ENCODE results near the gene RPL36A.

RPL36A gene

DNA sequence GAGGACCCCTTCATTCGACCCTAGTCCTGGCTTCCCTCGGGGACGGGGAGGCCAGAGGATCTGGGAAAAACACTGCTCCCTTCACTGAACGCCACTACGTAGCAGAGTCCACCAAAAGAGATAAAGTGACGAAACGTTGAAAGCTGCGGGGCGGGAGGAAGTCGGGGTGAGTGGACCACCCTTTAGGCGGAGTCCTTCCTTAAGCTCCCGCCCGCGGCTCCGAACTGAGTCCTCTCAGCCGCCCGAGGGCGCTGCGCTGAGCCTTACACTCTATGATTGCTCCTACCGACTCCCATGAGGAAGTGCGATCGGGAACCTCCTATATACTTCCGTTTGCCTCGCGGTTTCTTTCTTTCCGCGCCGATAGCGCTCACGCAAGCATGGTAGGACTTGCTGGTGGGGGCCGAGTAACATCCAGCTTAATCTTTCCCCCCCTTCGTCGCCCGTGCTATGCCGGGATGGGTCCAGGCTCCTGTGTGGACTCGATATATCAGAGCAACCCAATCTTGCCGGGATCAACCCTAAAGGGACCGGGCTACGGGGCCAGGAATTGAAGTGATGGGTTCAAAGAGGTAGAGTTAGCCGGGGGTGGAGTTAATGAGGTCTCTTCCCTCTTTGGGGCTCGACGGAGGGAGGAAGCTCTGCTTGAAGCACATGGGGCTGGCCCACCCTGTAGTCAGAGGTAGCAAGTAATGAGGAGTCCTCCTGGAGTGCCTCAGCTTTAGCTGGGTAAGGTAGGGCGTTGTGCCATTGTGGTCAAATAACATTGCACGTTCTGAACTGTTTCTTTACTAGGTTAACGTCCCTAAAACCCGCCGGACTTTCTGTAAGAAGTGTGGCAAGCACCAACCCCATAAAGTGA is at the start of gene RPL36A:
TSS of gene RPL36A (plus strand) at position 348 of the 862 bp plus-strand sequence. CDS start at position 381, 33 bp downstream.
- peak; percentile 61 for DNase-seq

DNA sequence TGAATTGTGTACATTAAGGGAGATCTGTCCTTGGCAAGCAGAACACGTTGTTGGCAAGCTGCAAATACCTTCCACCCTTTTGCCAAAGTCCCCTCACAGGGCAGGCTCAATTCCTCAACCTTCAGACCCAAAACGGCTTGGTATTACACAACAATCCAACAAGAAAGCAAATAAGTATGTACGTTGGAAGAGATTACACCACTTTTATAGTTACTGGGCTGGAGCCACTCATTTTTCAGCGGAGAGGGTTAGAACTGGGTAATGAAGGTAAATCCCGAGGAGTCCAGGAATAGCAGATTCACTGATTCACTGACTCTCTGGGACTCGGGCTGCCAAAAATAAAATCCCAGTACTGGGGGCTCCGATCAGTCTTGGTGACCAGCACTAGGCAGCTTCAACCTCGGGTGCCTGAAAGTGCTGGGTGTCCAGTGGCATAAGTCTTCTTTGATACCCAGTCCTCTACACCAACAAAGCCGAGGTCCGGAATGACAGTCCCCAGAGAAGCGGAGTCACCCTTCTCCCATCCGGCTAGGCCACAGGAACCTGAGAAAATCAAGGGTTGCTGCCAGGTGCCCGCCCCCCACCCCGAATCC is 42.9 kb upstream of the RPL36A start:
- no peak for DNase-seq

DNA sequence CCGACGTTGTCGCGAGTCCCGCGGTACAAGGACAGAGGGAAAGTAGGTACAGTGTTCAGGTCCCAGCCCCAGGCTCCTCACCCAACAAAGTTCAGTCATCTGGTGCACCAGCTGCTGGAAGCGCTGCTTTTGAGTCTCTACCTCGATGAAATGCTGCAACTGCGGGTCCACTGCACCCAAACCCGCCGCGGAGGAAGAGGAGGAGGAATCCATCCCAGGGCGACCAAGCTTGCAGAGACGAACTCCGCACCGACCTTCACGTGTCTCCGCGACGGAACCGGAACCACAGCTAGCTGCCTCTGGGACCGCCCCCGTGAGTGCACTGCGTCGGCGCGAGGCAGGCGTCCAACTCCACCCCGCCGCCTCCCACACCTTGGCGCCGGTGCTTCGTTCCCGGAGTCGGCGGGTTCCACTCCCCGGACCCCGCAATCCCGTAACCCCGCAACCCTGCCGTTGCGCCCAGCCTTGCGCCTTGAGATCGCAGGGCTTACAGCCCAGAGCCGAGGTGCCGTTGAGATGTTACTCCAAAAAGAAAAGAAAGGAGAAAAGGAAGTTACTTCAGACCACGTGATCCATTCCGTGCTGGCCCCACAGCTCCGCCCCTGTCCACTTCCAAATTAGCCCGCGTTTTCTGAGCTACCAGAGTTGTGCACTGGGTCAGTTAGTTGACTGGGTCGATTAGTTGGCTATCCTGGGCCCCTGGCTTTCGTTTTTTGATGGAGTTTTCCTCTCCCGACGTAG is 42.2 kb upstream of the RPL36A start, which contains the start of gene TIMM8A:
TSS of gene TIMM8A (minus strand) at position 291 of the 741 bp plus-strand sequence. CDS start at position 213, 78 bp downstream.
- DNase-seq: peak; percentile 28

DNA sequence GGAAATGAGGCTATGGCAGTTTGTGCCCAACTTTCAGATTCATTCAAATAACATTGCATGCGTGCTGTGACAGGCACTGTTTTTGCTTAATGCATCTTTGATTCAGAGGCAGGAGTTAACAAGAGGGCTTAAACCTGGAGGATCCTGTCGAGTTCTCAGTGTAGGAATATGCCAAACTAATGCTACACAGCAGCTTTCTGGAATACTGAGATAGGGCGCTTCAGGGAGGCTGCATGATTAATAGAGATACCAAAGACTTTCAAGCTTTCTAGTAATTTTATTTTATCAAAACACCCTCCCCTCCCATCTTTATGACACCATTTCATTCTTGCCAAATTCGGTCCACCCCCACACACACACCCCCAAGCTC is 41.6 kb upstream of the RPL36A start:
- DNase-seq: no peak

DNA sequence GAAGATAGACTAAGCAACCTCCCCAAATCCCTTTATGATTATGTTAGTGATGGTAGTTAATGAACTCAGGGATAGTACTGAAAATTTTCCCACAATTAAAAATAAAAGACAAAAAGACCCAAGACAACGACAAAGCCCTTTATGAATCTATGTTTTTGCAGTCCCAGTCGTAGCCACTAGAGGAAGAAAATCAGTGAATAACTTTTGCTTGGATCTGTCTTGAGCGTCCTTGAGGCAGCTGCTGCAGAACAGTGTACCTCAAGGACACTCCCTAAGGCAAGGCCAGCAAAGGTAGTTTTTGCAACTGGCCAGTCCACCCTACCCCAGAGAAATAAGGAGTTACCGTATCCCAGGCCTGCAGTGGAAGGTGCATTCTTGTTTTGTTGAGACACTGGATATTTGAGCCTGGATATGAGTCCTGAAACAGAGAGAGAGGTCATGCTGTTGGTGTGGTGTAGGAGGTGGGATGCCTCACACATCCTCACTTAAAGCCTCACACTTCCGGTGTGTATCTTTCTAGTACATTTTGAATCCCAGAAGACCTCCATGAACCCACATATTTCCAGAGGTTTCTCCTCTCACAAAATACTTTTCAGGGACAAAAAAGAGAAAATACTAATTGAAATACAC is 33.5 kb upstream of the RPL36A start:
- DNase-seq: no peak

DNA sequence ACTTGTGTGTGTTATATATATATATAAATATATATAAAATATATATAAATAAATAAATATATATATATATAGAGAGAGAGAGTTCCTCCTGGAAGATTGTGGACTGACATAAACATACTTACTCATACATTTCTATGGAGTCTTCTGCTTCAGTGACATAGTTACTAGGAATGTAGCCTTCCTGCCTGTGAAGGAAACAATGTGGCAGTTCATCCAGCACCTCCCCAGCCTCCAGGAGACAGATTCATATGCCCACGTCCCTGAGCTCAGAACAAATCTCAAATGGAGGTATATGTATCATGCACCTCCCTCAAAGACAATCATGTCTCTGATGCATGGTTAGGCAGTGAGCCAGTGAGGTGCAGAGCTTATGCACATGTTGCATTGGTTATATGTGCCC is 30.8 kb upstream of the RPL36A start:
- DNase-seq: no peak

DNA sequence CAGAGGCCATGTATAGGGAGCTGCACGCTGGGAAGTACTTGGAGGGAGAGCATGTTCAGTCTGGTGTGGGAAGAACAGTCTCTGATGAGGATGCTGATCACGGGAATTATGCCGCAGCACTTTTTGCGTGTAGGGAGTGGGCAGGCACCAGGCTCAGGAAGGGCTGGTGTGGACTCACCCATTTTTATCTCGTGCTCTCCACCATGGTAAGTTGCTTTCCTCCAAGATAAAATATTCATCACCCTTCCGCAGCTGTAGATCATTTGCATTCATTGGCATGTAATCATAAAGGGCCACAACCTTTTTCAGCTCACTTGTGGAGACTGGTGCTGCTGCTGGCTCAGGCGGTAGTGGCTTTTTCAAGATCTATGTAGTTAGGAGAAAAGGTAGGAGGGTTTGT is 30.4 kb upstream of the RPL36A start:
- no peak for DNase-seq

DNA sequence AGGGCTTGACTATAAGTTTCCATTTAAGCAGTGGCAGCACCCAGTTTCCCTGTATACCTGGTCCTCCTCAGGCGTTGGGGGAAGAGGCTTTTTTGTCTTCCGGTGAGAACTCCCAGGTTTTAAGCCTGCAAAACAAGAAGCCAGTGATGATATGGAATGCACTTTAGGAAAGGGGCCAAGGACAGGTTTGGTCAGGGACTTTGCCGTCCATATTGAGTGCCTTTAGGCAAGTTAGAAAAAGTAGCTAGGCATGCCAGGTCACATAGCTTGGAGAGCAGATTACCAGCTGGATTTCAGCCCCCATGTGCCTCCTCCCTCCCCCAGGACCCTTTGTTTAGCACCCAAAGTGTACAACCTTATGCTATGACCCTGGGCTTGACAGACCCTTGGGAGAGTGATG is 28.7 kb upstream of the RPL36A start:
- no peak for DNase-seq

DNA sequence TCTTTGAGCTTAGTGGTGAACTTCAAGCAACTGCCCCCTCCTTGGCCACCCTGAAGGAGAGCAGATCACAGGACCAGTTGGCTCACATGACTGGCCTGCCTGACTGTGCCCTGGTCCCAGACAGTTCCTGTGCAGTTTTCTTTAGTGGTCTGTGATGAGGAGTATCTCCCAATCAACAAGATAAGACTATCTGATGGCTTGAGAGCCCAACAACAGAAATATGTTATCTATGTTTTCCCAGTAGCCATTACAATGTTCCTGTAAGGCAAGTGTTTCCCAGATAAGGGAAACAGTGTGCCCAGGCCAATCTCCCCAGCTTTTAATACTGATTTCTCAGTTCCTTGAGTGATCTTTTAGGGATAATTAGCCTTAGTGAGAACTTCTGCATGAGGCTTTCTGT is 28.1 kb upstream of the RPL36A start:
- DNase-seq: no peak

DNA sequence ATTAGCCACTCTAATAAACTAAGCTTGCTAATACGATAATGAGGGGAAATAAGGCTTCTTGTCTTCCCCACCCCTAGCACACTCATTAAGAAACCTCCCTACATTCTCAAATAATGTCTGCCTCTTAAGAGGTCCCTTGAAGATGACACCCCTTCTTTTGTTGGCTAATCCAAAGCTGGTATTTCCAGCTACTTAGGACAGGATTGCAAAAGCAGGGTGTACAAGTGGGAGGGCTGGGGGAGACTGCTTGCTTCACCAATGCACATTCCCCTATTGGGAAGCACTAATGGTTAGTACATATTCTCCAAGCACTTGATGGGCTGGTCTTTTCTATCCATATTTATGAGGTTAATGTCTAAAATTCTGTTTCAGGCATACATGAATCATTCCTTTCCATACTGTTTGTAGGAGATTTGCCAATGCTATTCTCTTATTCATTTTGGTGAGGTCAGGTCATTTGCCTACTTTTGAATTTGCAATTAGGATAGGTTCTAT is 25.5 kb upstream of the RPL36A start:
- DNase-seq: no peak

DNA sequence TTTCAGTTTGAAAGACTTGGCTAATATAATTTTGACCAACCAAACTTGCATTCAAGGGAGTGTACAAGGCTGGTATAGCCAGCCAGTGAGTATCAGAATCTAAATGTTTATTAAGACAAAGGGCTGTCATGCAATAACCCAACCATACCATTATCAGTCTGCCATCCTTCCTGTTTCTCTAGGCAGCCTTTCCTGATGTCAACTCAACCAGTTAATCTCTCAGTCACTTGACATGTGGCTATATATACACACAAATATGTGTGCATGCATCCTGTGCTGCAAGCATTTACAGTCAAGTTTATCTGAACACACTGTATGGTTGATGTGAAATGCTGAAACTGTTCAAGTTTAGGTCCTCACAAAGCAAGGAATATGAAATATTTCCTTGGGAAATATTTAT is 22.0 kb upstream of the RPL36A start:
- no peak for DNase-seq

DNA sequence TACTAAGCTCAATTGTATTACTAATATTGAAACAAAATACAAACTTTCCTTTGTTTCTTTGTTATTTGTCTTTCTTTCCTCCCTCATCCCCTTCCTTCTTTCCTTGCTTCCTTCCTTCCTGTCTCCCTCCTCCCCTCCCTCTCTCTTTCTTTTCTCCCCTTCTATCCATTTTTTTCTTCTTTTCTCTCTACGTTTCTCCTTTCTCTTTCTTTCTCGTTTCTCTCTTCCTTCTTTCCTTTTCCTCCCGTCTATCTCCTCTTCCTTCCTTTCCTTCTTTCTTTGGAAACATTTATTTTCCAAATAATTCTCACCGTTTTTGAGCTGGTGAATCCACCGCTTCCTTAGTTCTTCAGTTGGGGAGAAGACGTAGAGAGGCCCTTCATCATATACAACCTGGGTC is 21.1 kb upstream of the RPL36A start:
- no peak for DNase-seq

DNA sequence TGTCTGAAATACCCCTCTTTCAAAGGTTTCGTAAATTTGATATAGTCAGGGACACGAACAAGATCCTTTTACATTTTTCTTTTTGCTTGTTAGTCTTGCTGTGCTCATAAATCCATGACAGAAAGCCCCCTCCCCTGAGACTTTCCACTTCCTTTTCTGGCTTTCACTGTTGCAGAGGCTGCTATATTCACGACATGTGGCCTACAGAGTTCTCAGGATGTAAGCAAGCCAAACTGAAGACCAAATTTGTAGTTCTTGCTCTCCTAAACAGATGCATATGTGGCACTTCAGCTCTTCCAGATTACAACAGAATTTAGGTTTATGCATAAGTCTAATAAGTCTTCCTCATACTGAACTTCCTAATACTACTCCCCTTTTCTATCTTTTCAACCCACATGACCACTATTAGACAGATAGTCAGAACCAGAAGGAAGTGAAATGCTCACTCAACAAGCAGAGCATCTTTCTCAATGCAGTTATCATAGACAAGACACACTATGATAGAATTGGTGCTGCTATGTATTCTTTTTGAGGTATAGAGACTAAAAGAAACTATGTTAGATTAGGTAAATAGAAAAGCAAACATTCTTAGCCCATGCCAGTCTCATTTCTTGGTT is 19.8 kb upstream of the RPL36A start:
- DNase-seq: no peak

DNA sequence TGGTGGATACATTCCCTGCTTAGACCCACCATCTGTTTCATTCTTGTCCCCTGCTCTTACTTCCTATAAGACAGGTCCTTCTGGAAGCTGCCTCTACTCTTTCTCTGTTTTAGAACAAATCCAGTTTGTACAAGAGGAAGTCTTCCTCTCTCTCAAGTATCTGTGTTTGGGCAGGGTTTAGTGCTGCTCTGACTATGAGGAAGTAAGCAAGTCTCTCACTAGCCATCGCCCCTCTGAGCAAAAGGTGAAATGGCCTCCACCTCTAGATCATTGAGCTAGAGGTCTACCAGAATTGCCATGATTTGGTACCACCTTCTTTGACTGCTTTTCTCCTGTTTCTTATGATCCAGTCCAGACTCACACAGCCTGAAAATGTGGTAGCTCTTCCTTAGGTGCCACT is 13.3 kb upstream of the RPL36A start:
- DNase-seq: no peak

DNA sequence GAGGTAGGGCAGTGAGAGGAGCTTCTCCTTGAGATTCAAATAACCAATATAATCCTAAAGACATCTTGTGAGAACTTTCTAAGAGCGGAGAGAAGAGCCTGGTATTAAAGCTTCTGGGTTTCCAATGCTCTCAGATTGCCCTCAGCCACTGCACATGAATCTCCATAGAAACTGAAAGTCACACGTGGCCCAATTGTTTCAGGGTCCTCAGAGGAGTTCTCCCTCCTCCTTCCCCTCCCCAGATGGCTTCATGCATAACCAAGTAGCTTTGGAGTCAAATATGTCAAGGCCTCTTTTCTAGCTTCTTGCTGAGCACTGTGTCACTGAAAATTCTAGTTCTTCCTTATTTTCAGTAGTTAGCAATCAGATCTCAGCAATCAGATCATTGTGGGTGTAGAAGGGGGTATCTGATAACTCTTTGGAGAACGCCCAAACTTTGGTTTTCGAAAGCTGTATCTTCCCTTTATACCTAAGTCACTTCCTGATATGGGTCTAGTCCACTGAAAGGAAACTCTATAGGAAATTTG is 7.1 kb upstream of the RPL36A start:
- no peak for DNase-seq

DNA sequence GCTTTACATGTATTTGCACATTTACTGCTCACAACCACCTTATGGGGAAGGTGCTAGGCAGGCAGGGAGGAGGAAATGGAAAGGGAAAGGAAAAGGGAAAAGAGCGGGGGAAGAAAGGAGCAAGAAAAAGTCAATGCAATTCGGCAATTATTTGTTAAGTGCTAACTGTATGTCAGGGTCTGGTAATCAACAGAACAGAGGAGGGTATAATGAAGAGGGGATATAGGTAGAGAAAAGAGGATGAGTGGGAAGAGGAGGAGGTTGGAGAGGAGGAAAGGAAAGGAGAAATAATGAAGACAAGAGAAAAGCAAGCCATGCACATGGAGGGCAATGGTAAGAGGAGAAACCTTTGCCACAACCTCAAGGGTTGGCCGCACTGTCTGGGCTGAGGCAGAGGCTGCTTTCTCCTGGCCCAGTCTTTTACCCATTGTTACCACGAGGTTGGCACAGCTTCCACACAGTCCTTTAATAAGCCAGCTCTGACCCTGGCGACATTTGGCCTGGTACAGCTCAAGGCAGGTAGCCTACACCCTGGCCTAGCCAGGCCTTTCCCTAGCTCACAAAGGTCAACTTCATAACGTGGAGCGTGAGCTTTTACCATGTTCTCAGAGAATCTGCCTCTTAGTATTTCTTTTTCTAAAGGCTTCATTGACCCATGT is 5.7 kb upstream of the RPL36A start:
- DNase-seq: no peak

DNA sequence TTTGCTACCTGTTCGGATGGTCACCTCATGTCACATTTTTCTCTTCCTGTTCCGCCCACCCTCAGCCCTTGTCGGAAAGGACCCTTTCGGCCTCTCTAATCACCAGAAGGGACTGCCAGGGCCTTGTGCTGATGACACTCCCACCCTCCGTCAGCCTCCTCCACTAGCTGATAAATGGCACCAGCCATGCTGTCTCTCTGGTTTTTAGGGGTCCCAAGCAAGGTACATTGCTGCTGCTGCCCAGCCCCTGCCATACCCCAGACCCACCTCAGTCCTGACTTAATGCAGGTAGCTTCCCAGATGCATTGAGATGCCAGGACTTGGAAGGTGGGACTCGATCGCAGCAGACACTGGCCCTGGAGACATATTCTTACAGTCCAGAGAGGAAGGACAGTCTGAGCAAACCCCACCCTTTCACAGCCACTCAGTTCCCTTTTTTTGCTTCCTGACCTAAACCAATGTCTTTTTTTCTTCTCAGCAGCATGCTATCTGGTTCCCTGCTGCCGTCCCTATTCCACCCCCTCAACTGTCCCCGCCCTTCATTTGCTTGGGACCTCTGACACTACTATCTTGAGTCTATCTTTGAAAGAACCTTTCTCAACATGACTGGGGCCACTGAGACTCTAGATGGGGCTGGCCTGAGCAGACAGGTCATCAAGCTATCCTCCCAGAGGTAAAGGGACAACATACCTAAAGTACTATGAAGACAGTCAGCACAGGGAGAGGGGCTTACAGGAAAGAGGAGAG is 4.8 kb upstream of the RPL36A start, which contains the start of gene BTK:
TSS of gene BTK (minus strand) at position 397 of the 747 bp plus-strand sequence. CDS start 10,907 bp downstream, outside the sequence.
- no peak for DNase-seq

DNA sequence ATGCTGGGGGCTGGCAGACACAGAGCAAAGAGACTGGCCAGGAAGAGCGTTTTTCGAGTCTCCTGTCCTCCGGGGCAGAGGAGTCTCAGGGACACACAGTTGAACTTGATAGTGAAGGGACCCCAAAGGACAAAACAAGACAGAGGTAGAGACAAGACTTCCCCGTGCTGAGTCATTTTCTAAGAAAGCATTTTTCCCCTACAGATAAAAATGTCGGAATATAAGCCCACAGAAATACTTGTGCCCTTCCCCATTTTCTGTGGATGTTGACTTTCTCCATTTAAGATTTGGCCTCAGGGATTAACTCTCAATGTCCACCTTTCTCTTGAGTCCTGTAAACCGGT is 4.3 kb upstream of the RPL36A start:
- no peak for DNase-seq

DNA sequence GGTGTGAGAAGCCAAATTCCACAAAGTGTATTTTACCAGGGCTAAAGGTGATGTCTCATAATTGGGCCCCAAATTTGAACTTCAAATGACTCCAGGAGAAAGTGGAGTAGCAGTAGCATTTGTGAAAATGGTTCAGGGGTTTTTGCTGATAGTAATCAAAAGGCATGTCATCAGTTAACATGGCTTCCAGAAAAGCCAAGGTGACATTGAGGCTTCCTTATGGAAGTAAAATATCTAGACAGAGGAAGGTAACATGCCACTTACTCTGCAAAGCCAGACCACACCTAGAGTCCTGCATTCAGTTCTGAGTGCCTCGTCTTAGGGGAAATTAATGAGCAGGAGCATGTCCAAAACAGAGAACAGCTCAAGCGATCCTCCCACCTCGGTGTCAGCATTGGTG is 2.2 kb upstream of the RPL36A start:
- DNase-seq: no peak

DNA sequence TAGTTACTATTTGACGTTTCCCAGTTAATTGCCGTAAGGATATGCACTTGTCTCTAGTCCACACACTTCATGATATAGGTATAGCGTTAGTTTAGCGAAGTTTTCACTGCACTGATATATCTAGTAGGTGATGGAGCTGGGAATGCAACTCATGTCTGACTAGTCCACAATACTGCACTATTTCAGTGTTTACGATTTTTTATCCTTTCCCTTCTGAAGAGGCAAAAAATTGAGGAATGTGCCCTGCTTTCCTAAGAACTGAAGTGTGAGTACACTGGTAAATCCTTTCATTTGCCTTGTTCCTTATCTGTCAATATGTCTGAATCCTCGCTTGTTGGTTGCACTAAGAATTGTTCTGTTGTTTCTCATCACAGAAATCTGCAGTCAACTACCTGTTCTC is 1.0 kb downstream of the RPL36A start:
- DNase-seq: no peak
